IMR-90 (cell line): ENCODE results near the gene GALC. TPM values are rescaled to one million over a fixed set of nuclear protein-coding genes. Genes with fewer than 3 reads are reported as not detected.

Experiments used
- ATAC-seq: fragments of 200-7000 bp; cut with Tn5 transposase; 2 replicates; pipeline ENCODE4 v1.9.1; 2020; ENCODE audit warnings: low read depth, mild to moderate bottlenecking, moderate library complexity
- BruUV-seq: library from RNA; stranded (reverse); fragments of 400-500 nt; replicated peaks from 2 replicates; lab custom pipeline; 2021; lab: Mats Ljungman, UMichigan
- CTCF ChIA-PET: fragments of 300-600 bp; formaldehyde crosslinking; extraction: SDS; loops from one replicate; lab custom pipeline; 2021; ENCODE audit warnings: antibody characterized with exemption; lab: Yijun Ruan, JAX
- POLR2A ChIA-PET: fragments of 300-600 bp; sonication (Branson Sonifier 250); formaldehyde crosslinking; loops from one replicate; lab custom pipeline; 2022; ENCODE audit warnings: antibody characterized with exemption; ENCODE audit not compliant: unreplicated experiment; lab: Charles Lee
- DNase-seq: peaks from one replicate; pipeline ENCODE4 v3.0.0; 2013
- H2AFZ ChIP-seq: replicated peaks from 2 replicates; pipeline ENCODE3; 2013; ENCODE audit warnings: low read length, mild to moderate bottlenecking; ENCODE audit not compliant: poor library complexity
- H2AK5ac ChIP-seq: 2 replicates; pipeline ENCODE4 v1.6.1; 2013; ENCODE audit warnings: low read depth, low read length, inconsistent platforms
- H2AK9ac ChIP-seq: replicated peaks from 2 replicates; pipeline ENCODE3; 2013; ENCODE audit warnings: mild to moderate bottlenecking, low read depth, low read length, moderate library complexity; ENCODE audit not compliant: poor library complexity
- H2BK120ac ChIP-seq: 2 replicates; pipeline ENCODE4 v1.6.1; 2013; ENCODE audit warnings: low read depth, low read length, inconsistent platforms
- H2BK15ac ChIP-seq: 3 replicates; pipeline ENCODE4 v1.6.1; 2013; ENCODE audit warnings: low read depth, low read length, inconsistent platforms
- H2BK20ac ChIP-seq: 2 replicates; pipeline ENCODE4 v1.6.1; 2013; ENCODE audit warnings: low read depth, mild to moderate bottlenecking, inconsistent platforms, low read length, moderate library complexity
- H2BK5ac ChIP-seq: 2 replicates; pipeline ENCODE4 v1.6.1; 2013; ENCODE audit warnings: mild to moderate bottlenecking, low read depth, low read length, inconsistent platforms; ENCODE audit not compliant: poor library complexity, severe bottlenecking
- H3K14ac ChIP-seq: replicated peaks from 2 replicates; pipeline ENCODE4 v1.6.1; 2013; ENCODE audit warnings: low read depth, low read length, inconsistent platforms
- H3K18ac ChIP-seq: 2 replicates; pipeline ENCODE4 v1.6.1; 2013; ENCODE audit warnings: low read depth, low read length, control low read depth
- H3K23ac ChIP-seq: 2 replicates; pipeline ENCODE4 v1.6.1; 2013; ENCODE audit warnings: low read depth, low read length, inconsistent platforms
- H3K27ac ChIP-seq: 2 replicates; pipeline ENCODE4 v1.5.1; 2013; ENCODE audit warnings: mild to moderate bottlenecking, control low read depth, low read length; ENCODE audit not compliant: insufficient read depth
- H3K27me3 ChIP-seq: 2 replicates; pipeline ENCODE4 v1.6.1; 2013; ENCODE audit warnings: low read length; ENCODE audit not compliant: control insufficient read depth, insufficient read depth
- H3K36me3 ChIP-seq: 2 replicates; pipeline ENCODE4 v1.6.1; 2013; ENCODE audit warnings: low read length, mixed read lengths; ENCODE audit not compliant: control insufficient read depth, insufficient read depth
- H3K4ac ChIP-seq: 2 replicates; pipeline ENCODE4 v1.6.1; 2013; ENCODE audit warnings: low read depth, low read length, inconsistent platforms
- H3K4me1 ChIP-seq: 2 replicates; pipeline ENCODE4 v1.6.1; 2013; ENCODE audit warnings: low read length, mixed read lengths; ENCODE audit not compliant: control insufficient read depth, insufficient read depth
- H3K4me2 ChIP-seq: 2 replicates; pipeline ENCODE4 v1.6.1; 2013; ENCODE audit warnings: low read depth, mild to moderate bottlenecking, control low read depth, low read length, moderate library complexity
- H3K4me3 ChIP-seq: 2 replicates; pipeline ENCODE4 v1.5.1; 2013; ENCODE audit warnings: low read depth, mild to moderate bottlenecking, control low read depth, low read length, moderate library complexity; ENCODE audit not compliant: insufficient read depth
- H3K56ac ChIP-seq: 2 replicates; pipeline ENCODE4 v1.6.1; 2013; ENCODE audit warnings: low read length, inconsistent platforms; ENCODE audit not compliant: insufficient read depth; ENCODE audit errors: extremely low read depth
- H3K79me1 ChIP-seq, 2 experiments: 2 replicates each; pipeline ENCODE4 v1.6.1; 2013; ENCODE audit warnings: low read length in 2 of 2, inconsistent platforms in 1 of 2, low read depth in 1 of 2
- H3K9ac ChIP-seq: 2 replicates; pipeline ENCODE4 v1.6.1; 2013; ENCODE audit warnings: low read depth, low read length, control low read depth
- H3K9me1 ChIP-seq: 2 replicates; pipeline ENCODE4 v1.6.1; 2013; ENCODE audit warnings: low read length, inconsistent platforms; ENCODE audit not compliant: insufficient read depth
- H3K9me3 ChIP-seq: 2 replicates; pipeline ENCODE4 v1.6.1; 2013; ENCODE audit warnings: low read length; ENCODE audit not compliant: control insufficient read depth, insufficient read depth
- H4K20me1 ChIP-seq: 2 replicates; pipeline ENCODE4 v1.6.1; 2013; ENCODE audit warnings: low read length, inconsistent platforms; ENCODE audit not compliant: insufficient read depth
- H4K5ac ChIP-seq: 2 replicates; pipeline ENCODE4 v1.6.1; 2013; ENCODE audit warnings: mild to moderate bottlenecking, low read depth, low read length, control low read depth
- H4K8ac ChIP-seq, 2 experiments: 2 replicates each; pipeline ENCODE4 v1.6.1; 2013; ENCODE audit warnings: low read depth in 2 of 2, low read length in 2 of 2, control low read depth in 1 of 2, inconsistent platforms in 1 of 2
- H4K91ac ChIP-seq: 2 replicates; pipeline ENCODE4 v1.6.1; 2013; ENCODE audit warnings: low read depth, low read length, inconsistent platforms; ENCODE audit not compliant: insufficient read depth
- BHLHE40 ChIP-seq: fragments of 150-350 bp; IDR thresholded peaks from 2 replicates; pipeline ENCODE4 v1.6.1; 2016; ENCODE audit warnings: mild to moderate bottlenecking, low read depth, low read length
- FOS ChIP-seq: fragments of 150-350 bp; IDR thresholded peaks from 2 replicates; pipeline ENCODE4 v1.6.1; 2016; ENCODE audit warnings: low read depth, low read length
- MAZ ChIP-seq: IDR thresholded peaks from 2 replicates; pipeline ENCODE4 v1.6.1; 2012; ENCODE audit warnings: low read depth, mild to moderate bottlenecking, low read length, improper control_type of control experiment, moderate library complexity, borderline replicate concordance
- MXI1 ChIP-seq: IDR thresholded peaks from 2 replicates; pipeline ENCODE4 v1.6.1; 2012; ENCODE audit warnings: low read depth, mild to moderate bottlenecking, low read length, moderate library complexity, borderline replicate concordance
- POLR2A ChIP-seq: IDR thresholded peaks from 2 replicates; pipeline ENCODE4 v1.6.1; 2012; ENCODE audit warnings: mild to moderate bottlenecking, low read depth, low read length
- RAD21 ChIP-seq: IDR thresholded peaks from 2 replicates; pipeline ENCODE4 v1.6.1; 2012; ENCODE audit warnings: low read length, improper control_type of control experiment
- RCOR1 ChIP-seq: IDR thresholded peaks from 2 replicates; pipeline ENCODE4 v1.6.1; 2012; ENCODE audit warnings: mild to moderate bottlenecking, low read length, improper control_type of control experiment; ENCODE audit not compliant: insufficient replicate concordance
- SMC3 ChIP-seq: fragments of 150-350 bp; IDR thresholded peaks from 2 replicates; pipeline ENCODE4 v1.6.1; 2016; ENCODE audit warnings: low read depth, mild to moderate bottlenecking, antibody characterized with exemption, low read length, moderate library complexity
- USF2 ChIP-seq: fragments of 150-350 bp; IDR thresholded peaks from 2 replicates; pipeline ENCODE4 v1.6.1; 2017; ENCODE audit warnings: mild to moderate bottlenecking, antibody characterized with exemption, low read length, low read depth
- WGBS, 2 experiments: methylation state at CpG; one replicate each; pipeline versions ENCODE4 v1.1.5 to v1.1.7; 2013; ENCODE audit warnings: missing lambda C conversion rate in 2 of 2; ENCODE audit not compliant: insufficient read length in 1 of 2; ENCODE audit errors: extremely low coverage in 2 of 2; 5-methylcytosine and 5-hydroxymethylcytosine counted together
- dilution Hi-C: fragments of 300-500 bp; cut with HindIII; formaldehyde crosslinking; loops from one replicate; pipeline ENCODE4 v1.14.3; 2018; ENCODE audit warnings: low sequenced_read_pairs; ENCODE audit not compliant: unreplicated experiment
- in situ Hi-C: fragments of 300-500 bp; cut with MboI; formaldehyde crosslinking; loops from 3 replicates; pipeline ENCODE4 v1.14.3; 2019; ENCODE audit warnings: low sequenced_read_pairs, inconsistent platforms, mixed read lengths
- intact Hi-C: fragments of 100-400 bp; cut with micrococcal nuclease; formaldehyde crosslinking; loops from 2 replicates; pipeline ENCODE4 v1.10.0; 2022
- polyA plus RNA-seq, 3 experiments: library from polyadenylated mRNA; depleted of rRNA; stranded (reverse); fragments of >200 nt; gene quantifications; 2 replicates each; pipeline ENCODE4 v1.2.3, GENCODE V29; 2012; ENCODE audit warnings: low replicate concordance in 1 of 3
- total RNA-seq: library from RNA; depleted of rRNA; stranded (reverse); fragments of >200 nt; gene quantifications from 2 replicates; pipeline ENCODE4 v1.2.3, GENCODE V29; 2012
- TF ChIP-seq, protein P1 (sequence below): conservative IDR thresholded peaks from 2 replicates; pipeline ENCODE4 v1.5.1; 2012; ENCODE audit warnings: mild to moderate bottlenecking, low read depth, low read length, improper control_type of control experiment

Gene GALC
- total and polyA plus RNA-seq, 2 of the 4 experiments (the other 2 are of a cell fraction), result 6.3 to 7.9 TPM

DNA sequence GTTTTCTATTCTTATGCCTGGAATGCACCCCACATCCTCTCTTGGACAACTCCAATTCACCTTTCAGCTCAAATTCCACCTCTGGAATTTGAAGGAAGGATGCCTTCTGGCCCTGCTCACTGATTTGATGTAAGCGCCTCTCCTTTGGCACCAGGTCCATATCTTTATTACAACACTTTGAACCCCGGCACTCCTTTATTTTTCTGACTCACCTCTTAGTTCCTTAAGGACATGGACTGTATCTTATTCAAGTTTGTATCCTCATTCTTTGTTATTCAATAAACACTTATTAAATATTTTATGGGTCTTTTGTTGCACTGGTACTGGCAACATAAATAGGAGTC is 3.1 kb downstream of the GALC start:
- Histone ChIP-seq H3K4me2 (no peak overlapping the region), H3K4me3 (no peak overlapping the region), H3K79me1 (peaks cover 0 to 12% of the 10 kb centered on the region in 2 experiments; a peak in 1 of 4 replicates), H2BK5ac (no peak overlapping the region), H2BK120ac (no peak overlapping the region), H3K23ac (no peak overlapping the region), H3K4me1 (peaks cover 3% of the 10 kb centered on the region; the same call in 1 of the 2 replicates), H3K27ac (no peak overlapping the region), H3K9me3 (no peaks in the 10 kb centered on the region), H4K91ac (no peak overlapping the region), H3K18ac (no peak overlapping the region), H3K36me3 (no peaks in the 10 kb centered on the region; the same call in 1 of the 2 replicates), H2BK20ac (no peak overlapping the region), H2BK15ac (no peak overlapping the region), H4K5ac (no peak overlapping the region), H2AK5ac (no peak overlapping the region), H3K14ac (no peak overlapping the region), H3K56ac (no peak overlapping the region), H3K9ac (no peak overlapping the region), H3K9me1 (peaks cover 3% of the 10 kb centered on the region; the same call in 1 of the 2 replicates), H3K4ac (no peak overlapping the region), H3K27me3 (no peaks in the 10 kb centered on the region), H4K8ac (no peak overlapping the region), H4K20me1 (no peaks in the 10 kb centered on the region), H2AFZ (no peak overlapping the region), H2AK9ac (no peak overlapping the region)
- ATAC-seq (no peak), DNase-seq (no peak)
- dilution Hi-C loops, result no loop called here
- WGBS, 2 experiments, result no CpG with 5 or more reads among the region's 2 CpGs
- TF ChIP-seq USF2 (no peak), SMC3 (no peak), MXI1 (no peak), BHLHE40 (no peak), POLR2A (no peak), MAZ (no peak), RCOR1 (no peak), RAD21 (no peak), FOS (no peak)
- TF ChIP-seq, protein P1, sequence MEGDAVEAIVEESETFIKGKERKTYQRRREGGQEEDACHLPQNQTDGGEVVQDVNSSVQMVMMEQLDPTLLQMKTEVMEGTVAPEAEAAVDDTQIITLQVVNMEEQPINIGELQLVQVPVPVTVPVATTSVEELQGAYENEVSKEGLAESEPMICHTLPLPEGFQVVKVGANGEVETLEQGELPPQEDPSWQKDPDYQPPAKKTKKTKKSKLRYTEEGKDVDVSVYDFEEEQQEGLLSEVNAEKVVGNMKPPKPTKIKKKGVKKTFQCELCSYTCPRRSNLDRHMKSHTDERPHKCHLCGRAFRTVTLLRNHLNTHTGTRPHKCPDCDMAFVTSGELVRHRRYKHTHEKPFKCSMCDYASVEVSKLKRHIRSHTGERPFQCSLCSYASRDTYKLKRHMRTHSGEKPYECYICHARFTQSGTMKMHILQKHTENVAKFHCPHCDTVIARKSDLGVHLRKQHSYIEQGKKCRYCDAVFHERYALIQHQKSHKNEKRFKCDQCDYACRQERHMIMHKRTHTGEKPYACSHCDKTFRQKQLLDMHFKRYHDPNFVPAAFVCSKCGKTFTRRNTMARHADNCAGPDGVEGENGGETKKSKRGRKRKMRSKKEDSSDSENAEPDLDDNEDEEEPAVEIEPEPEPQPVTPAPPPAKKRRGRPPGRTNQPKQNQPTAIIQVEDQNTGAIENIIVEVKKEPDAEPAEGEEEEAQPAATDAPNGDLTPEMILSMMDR, result no peak
- BruUV-seq, result no TSS peak
- CTCF ChIA-PET, result no interaction called here
- POLR2A ChIA-PET, result no interaction called here
- intact Hi-C loops, result no loop called here
- in situ Hi-C loops, result no loop called here
